HG02623 (cell line): Measurements from ENCODE around the gene ANKRD18B.
"Not testable (repeated sequence)": the region's sequence is repeated elsewhere in the genome, so short reads cannot be mapped to it uniquely, and the experiment has no call there.

ENCODE experiments used
- ATAC-seq: cut with Tn5 transposase; IDR thresholded peaks from one replicate; pipeline ENCODE4 v1.9.1; 2021; ENCODE audit warnings: moderate library complexity; ENCODE audit not compliant: unreplicated experiment

The ANKRD18B gene

DNA sequence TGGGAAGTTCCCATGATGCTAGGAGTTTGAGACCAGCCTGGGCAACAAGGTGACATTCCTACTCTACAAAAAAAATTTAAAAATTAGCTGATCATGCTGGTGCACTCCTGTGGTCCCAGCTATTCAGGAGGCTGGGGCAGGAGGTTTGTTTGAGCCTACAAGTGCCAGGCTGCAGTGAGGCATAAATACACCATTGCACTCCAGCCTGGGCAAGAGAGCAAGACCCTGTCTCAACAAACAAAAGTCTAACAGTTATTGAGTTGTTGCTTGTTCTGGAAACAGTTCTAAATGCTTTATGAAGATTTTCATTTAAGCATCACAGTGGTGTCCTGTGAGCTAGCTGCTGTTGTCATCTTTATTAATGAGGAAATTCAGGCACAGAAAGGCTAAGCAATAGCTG is 4.0 kb downstream of the ANKRD18B start:
- ATAC-seq: not testable (repeated sequence)

DNA sequence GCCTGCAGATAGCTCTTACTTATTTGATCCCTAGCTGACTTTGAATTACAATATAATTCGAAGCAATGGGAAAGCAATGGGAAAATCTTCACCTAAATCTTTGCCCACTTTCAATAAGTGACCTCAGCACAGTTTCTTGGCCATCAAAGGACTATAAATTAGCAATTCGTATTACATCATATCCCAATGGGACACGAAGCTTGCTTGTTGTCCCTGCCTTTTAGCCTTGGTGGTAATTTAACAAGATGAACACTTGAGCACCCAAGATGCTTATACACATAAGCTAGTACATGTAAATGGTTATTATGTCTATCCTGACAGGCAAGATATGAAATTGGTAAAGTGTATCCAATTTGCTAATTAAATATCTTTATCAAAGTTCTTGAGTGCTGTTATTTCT is 9.9 kb downstream of the ANKRD18B start:
- not testable (repeated sequence) for ATAC-seq

DNA sequence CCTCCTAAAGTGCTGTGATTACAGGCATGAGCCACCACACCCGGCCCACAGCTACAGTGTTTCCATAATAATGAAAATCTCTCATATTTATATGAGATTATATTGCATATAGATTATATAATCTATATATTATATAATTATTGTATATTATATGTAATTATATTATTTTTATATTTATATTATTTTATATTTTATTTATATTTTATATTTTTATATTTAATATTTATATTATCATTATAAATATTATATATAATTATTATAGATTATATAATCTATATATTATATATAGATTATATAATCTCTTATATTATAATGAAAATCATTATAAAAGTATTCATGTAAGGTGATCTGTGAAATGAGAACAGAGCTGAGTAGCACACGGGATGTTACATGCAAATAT is 11.5 kb downstream of the ANKRD18B start:
- ATAC-seq: no peak

DNA sequence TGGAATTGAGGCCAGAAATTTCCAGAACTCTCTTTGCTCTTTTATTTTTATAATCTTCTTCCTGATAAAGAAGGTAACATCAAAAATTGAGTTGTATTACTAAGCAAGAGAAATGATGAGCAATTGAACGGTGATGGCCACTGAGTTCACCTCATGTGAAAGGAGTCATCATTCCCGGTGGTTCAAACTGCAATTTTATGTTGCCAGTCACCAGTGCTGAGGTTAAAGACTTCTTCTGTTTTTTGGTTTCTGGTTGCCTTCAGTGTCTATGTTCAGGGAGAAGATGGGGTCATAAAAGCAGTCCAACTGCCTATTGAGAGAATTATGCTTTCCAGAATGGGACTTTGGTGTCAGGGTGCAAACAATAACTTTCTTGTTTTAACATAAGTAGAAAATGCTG is 19.4 kb downstream of the ANKRD18B start:
- not testable (repeated sequence) for ATAC-seq

DNA sequence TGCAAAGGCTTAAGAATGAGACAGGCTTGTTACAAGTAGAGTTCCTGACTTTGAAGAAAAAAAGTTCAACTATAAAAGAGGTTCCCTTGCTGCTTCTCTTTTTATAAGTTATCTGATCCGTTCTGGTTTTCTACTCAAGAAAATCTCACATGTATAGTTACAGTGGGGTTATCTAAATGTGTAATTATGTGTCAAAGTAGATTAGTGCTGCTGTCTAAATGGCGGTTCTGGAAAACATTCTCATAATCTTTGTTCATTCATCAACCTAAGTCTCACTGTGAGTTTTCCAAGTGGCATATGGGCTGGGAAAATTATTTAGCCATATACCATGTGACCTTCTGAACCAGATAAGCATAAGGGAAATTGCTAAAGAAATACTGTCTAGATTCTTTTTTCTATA is 21.7 kb downstream of the ANKRD18B start:
- not testable (repeated sequence) for ATAC-seq

DNA sequence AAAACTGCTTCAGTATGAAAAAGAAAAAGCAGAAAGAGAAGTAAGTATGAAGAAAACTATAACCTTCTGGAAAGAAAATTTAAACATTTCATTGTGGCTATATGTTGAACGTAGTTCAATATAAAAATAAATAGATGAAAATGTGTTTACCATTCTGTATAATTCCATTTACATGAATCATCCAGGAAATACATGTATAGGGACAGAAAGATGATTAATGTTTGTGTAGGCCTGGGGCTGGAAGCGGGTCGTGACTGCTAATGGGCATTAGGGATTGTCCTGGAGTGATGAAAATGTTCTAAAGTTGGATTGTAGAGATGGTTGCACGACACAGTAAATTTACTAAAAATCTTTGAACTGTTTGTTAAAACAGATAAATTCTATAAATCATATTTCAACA is 24.8 kb downstream of the ANKRD18B start:
- ATAC-seq: not testable (repeated sequence)

DNA sequence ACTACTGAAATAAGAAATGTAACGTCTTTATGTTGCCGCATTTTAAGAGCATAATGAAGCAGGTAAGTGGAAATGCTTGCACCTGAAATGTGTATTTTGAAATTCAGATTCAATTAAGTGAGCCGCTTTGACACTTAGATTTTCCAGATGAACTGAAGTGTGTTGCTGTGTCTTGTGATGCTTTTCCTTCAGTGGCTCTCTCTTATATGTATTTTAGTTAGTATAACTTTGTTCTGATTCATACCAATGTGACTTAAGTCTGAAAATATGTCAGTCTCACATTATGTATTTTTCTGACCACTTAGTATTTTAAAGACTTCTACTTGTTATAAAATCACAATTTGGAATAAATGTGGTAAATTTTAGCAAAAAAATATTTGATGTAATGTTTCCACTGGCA is 25.4 kb downstream of the ANKRD18B start:
- ATAC-seq: not testable (repeated sequence)

DNA sequence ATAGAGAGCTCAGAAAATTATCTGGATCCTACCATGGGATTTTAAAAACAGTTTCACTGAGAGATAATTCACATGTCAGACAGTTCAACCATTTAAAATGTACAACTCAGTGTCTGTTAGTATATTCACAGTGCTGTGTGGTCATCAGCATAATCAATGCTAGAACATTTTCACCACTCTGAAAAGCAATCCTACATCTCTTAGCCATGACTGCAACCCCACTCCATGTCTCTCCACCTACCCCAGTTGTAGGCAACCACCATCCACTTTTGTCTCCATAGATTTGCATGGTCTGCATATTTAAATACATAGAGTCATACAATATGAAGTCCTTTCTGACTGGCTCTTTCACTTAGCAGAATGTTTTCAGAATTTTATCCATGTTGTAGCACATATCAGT is 27.1 kb downstream of the ANKRD18B start:
- ATAC-seq: not testable (repeated sequence)

DNA sequence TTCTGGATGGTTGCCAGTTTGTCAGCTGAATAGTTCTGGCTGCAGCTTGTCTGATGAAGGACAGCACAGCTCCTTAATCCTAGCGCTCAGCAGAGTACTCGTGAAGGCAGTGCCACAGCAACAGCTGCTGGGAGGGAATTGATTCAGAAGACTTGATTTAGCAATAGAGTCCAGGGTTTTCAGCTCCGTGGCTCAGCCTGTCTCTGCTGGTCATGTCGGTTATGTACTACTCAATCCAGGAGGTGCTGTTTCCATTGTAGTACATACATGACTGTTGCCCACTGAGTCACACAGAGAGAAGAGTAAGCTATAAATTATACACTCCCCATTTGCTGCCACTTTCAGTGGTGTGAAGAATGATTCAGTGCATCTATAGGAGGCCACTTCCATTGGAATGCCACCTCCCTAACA is 28.3 kb downstream of the ANKRD18B start:
- ATAC-seq: not testable (repeated sequence)

DNA sequence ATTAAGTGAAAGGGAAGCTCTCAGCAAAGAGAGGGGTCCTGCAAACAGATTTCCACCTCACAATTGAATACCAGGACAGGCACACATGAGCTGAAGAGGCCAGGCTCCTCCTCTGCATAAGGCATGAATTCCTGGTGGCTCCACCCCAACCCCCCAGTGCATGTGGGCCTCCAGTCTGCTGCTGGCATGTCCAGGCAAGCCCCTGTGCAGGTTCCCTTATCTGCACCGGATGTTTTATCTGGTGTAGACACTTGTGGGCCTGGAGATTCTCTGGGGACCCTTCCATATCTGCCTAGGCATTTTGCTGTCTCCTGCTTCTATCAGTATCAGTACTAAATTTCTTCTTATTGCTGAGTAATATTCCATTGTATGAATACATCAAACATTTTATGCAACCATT is 36.2 kb downstream of the ANKRD18B start:
- not testable (repeated sequence) for ATAC-seq

DNA sequence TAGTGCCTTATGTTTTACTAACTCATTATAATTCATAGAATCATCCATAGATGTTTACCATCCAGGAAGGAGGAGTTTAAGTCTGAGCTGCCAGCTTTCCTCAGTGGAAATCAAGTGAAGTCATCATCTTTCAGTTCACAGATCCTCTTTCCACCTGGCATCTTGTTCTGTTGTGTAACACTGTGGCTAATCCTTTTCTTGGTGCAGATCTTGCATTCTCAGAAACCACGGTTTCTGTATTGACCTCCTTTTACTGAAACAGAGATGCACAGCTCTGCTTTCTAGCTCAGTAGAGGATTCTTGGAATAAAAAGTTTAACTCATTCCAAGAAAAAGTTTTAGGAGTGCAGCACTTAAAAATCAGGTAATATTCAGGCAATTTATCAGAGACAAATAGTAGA is 38.1 kb downstream of the ANKRD18B start:
- ATAC-seq: not testable (repeated sequence)

DNA sequence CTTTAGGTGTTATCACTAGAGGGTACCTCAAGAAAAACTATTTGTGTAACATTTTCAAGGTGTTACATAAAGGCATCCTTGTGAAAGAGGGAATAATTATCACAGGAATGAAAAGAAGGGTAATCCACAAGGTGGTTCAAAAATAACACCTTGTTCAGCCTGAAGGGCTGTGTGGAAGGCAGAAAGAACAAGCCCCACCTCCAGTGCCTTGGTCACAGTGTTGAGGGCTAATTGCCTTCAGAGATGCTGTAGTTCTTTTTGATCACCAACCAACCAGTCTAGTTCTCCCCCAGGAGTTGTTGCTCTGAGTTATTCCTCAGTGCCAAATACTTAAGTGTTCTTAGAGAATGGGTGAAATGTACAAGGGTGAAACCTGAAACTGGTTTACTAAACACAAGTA is 43.7 kb downstream of the ANKRD18B start:
- not testable (repeated sequence) for ATAC-seq

DNA sequence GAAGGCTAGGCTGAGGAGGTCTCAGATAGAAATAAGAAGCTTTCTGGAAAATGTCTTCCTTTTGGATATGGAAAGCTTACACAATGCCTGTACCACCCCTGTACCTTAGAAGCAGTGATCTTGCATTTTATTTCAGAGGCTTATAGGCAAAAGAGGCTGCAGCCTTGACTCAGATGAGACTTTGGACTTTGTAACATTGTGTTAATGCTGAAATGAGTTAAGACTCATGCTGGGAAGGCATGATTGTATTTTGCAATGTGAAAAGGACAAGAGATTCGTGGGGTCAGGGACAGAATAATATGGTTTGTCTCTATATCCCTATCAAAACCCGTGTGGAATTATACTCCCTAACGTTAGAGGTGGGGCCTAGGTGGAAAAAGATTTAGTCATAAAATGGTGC is 53.7 kb downstream of the ANKRD18B start:
- ATAC-seq: not testable (repeated sequence)

DNA sequence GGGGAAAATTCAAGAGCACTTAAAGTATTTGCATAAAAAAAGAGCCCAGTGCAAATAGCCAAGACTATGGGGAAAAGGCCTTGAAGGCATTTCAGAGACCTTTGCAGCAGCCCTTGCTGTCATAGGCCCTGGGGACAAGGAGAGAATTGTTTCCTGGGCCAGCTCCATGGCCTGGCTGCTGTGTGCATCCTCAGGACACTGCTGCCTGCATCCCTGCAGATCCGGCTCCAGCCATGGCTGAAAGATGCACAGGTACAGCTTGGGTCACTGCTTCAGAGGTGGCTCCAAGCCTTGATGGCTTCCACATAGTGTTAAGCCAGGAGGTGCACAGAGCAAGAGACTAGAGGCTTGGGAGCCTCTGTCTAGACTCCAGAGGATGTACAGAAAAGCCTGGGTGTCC is 55.9 kb downstream of the ANKRD18B start:
- not testable (repeated sequence) for ATAC-seq

DNA sequence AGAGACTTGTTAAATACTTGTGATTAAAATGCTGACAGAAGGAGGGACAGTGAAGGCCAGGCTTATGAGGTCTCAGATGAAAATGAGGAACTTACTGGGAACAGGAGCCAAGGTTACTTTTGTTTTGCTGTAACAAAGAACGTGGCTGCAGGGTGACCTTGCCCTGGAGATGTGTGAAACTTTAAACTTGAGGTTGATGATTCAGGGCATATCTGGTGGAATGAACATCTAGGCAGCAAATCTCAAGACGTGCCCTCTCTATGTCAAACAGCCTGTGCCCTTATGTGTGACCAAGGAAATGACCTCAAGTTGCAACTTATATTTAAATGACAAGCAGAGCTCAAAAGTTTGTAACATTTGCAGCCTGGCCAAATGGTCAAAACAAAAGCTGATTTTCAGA is 58.6 kb downstream of the ANKRD18B start:
- ATAC-seq: not testable (repeated sequence)

DNA sequence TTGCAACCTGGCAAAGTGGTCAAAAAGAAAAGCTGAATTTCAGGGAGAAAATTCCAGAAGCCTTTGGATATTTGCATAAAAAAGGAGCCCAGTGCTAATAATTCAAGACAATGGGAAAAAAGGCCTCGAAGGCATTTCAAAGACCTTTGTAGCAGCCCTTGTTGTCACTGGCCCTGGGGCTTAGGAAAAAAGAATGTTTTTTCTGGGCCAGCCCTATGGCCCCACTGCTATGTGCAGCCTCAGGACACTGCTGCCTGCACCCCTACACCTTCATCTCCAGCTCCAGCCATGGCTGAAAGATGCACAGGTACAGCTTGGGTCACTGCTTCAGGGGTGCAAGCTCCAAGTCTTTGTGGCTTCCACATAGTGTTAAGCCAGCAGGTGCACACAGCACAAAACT is 62.1 kb downstream of the ANKRD18B start:
- ATAC-seq: not testable (repeated sequence)

DNA sequence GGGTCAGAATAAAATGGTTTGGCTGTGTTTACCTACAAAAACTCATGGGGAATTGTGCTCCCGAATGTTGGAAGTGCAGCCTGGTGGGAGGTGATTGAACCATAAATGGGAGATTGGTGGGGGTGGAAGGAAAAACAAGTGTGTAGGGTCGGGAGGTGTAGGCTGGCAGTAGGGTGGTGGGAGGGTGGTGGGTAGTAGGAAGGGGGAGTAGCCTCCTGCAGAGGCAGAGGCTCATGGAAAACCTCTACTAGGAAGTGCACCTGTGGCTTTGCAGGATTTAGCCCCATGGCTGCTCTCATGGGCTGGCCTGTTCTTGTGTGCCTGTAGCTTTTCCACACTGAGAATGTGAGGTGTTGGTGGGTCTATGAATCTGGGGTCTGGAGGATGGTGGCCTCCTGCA is 63.7 kb downstream of the ANKRD18B start:
- not testable (repeated sequence) for ATAC-seq

DNA sequence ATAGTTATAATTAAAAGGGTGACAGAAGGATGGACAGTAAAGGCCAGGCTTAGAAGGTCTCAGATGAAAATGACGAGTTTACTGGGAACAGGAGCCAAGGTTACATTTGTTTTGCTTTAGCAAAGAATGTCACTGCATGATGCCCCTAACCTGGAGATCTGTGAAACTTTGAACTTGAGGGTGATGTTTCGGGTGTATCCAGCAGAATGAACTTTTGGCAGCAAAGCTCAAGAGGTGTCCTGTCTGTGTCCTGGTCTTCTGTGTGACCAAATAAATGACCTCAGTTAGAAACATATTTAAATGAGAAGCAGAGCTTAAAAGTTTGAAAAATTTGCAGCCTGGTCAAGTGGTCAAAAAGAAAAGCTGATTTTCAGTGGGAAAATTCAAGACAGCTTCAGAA is 64.8 kb downstream of the ANKRD18B start:
- not testable (repeated sequence) for ATAC-seq

DNA sequence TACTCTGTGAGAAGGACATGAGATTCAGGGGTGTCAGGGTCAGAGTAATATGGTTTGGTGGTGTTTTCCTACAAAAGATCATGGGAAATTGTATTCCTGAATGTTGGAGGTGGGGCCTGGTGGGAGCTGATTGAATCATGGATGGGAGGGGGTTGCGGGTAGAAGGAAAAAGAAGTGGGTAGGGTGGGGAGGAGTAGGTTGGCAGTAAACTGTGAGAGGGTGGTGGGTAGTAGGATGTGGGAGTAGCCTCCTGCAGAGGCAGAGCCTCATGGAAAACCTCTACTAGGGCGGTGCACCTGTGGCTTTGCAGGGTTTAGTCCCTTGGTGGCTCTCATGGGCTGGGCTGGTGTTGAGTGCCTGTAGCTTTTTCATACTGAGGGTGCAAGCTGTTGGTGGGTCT is 66.8 kb downstream of the ANKRD18B start:
- not testable (repeated sequence) for ATAC-seq

DNA sequence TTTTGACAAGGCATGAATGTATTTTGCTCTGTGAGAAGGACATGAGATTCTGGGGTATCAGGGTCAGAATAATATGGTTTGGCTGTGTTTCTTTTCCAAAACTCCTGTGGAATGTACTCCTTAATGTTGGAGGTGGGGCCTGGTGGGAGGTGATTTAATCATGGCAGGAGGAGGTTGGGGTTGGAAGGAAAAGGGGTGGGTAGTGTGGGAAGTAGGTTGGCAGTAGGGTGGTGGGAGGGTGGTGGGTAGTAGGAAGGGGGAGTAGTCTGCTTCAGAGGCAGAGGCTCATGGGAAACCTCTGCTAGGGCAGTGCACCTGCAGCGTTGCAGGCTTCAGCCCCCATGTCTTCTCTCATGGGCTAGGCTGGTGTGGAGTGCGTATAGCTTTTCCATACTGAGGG is 72.9 kb downstream of the ANKRD18B start:
- ATAC-seq: not testable (repeated sequence)

DNA sequence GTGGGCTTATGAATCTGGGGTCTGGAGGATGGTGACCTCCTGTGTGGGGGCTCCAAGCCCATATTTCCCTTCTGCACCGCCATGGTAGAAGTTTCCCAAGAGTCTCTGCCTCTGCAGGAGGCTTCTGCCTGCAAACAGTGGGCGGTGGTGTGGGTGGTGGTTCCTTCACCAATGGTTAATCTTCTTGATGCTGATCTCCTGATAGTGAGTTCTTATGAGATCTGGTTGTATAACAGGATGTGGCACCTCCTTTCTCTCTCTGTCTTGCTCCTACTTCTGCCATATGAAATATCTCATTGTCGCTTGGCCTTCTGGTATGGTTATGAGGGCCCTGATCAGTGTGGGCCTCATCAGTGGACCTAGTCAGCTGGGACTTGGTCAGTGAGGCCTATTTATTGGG is 73.3 kb downstream of the ANKRD18B start:
- not testable (repeated sequence) for ATAC-seq

DNA sequence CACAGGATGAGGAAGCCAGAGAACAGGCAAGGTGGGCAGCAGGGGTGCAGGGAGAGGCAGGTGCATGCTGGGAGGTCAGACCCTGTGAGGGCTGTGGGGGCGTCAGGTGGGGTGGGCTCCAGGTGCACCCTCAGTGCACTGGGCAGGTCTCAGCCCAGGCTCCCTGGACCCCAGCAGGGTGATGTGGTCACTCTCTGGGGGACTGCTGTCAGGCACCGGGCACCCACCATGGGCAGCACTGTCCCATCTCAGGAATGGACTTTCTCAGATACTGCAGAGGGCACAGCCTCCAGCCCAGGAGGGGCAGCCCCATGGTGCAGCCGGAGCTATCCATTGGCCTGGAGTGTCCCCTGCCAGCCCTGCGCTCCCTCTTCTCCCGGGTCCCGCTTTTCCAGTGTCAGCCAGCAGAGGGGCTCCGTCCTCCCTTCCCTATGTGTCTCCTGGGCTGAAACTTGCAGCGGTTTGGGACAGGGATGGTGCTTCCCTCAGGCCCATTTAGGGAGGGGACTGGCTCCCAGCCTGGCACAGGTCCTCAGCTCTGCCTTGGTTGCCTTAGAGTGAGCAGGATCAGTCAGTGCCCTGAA is 74.8 kb downstream of the ANKRD18B start:
- not testable (repeated sequence) for ATAC-seq

DNA sequence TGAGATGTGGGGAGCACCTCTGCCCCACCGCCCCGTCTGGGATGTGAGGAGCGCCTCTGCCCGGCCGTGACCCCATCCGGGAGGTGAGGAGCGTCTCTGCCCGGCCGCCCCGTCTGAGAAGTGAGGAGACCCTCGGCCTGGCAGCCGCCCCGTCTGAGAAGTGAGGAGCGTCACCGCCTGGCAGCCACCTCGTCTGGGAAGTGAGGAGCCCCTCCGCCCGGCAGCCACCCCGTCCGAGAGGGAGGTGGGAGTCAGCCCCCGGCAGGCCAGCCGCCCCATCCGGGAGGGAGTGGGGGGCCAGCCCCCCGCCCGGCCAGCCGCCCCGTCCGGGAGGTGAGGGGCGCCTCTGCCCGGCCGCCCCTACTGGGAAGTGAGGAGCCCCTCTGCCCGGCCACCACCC is 76.9 kb downstream of the ANKRD18B start:
- ATAC-seq: not testable (repeated sequence)
